Suprapubic skin (tissue), 4 donors: ENCODE data around the gene NOSTRIN. TPM values are rescaled to one million over a fixed set of nuclear protein-coding genes. Genes with fewer than 3 reads are reported as not detected.

ENCODE experiments used
- DNase-seq, 2 donors: peaks; one replicate each; pipeline ENCODE4 v3.0.0-alpha.2; 2019; ENCODE audit warnings: low spot score in 2 of 2
- H3K27ac ChIP-seq: fragments of 200-600 bp; sonication (generic); one replicate; pipeline ENCODE4 v1.5.1; 2019
- H3K27me3 ChIP-seq: fragments of 200-600 bp; sonication (generic); one replicate; pipeline ENCODE4 v1.5.1; 2019
- H3K36me3 ChIP-seq: fragments of 200-600 bp; sonication (generic); one replicate; pipeline ENCODE4 v1.5.1; 2019
- H3K4me1 ChIP-seq: fragments of 200-600 bp; sonication (generic); one replicate; pipeline ENCODE4 v1.5.1; 2019
- H3K4me3 ChIP-seq: fragments of 200-600 bp; sonication (generic); one replicate; pipeline ENCODE4 v1.5.1; 2019; ENCODE audit warnings: mild to moderate bottlenecking
- H3K9me3 ChIP-seq: fragments of 200-600 bp; sonication (generic); one replicate; pipeline ENCODE4 v1.5.1; 2019
- EP300 ChIP-seq: sonication (generic); formaldehyde crosslinking; IDR thresholded peaks from one replicate; pipeline ENCODE4 v1.6.1; 2017; ENCODE audit warnings: antibody characterized with exemption
- POLR2A ChIP-seq, 2 donors: fragments of 450-650 bp; IDR thresholded peaks; one replicate each; pipeline ENCODE4 v1.6.1; 2017; ENCODE audit warnings: antibody characterized with exemption in 2 of 2, mild to moderate bottlenecking in 2 of 2, moderate library complexity in 2 of 2
- POLR2AphosphoS5 ChIP-seq, 3 donors: sonication (generic); formaldehyde crosslinking; IDR thresholded peaks; one replicate each; pipeline ENCODE4 v1.6.1; 2017; ENCODE audit warnings: antibody characterized with exemption in 3 of 3
- WGBS: methylation state at CpG from one replicate; pipeline ENCODE4 v1.1.5; 2018; 5-methylcytosine and 5-hydroxymethylcytosine counted together
- total RNA-seq, 4 donors: library from RNA; depleted of rRNA; stranded (reverse); fragments of >200 nt; gene quantifications; one replicate each; pipeline ENCODE4 v1.1.0, GENCODE V29; 2016
- TF ChIP-seq, protein P1 (sequence below), 2 donors: fragments of 200-600 bp in 1 of 2; fragments of 450-650 bp in 1 of 2; sonication (generic) in 1 of 2; IDR thresholded peaks; one replicate each; pipeline ENCODE4 v1.5.1; 2016 to 2019; ENCODE audit warnings: antibody characterized with exemption in 2 of 2, mild to moderate bottlenecking in 1 of 2, moderate library complexity in 1 of 2

The NOSTRIN gene
- total RNA-seq, 4 donors from 2014 or later = 7.1 to 38.2 (median 9.0) TPM

DNA sequence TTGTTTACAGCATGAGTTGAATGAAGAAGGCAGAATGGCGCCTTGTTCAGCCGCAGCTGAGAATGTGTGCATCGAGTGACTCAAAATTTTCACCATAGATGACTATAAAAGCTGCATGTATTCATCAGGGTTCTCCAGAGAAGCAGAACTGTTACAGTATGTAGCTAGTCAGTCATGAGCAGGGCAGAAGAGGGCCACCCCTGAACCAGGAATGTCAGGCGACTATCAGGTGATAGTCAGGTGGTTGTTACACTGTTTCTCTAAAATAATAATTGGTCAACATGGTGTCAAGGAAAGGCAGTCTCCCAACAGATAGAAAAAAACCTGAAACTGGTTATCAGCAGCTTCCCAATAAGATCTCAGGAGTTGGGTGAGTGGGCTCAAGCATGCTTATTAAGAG lies 20.2 kb upstream of the NOSTRIN start:
- Histone ChIP-seq H3K27ac (no peak overlapping the region), H3K4me1 (peaks cover 3% of the 10 kb centered on the region), H3K4me3 (no peak overlapping the region), H3K9me3 (no peaks in the 10 kb centered on the region), H3K36me3 (no peaks in the 10 kb centered on the region), H3K27me3 (no peaks in the 10 kb centered on the region)
- no peak for DNase-seq
- WGBS = 89% methylated on average over 4 of the region's 4 CpGs
- TF ChIP-seq, protein P1, sequence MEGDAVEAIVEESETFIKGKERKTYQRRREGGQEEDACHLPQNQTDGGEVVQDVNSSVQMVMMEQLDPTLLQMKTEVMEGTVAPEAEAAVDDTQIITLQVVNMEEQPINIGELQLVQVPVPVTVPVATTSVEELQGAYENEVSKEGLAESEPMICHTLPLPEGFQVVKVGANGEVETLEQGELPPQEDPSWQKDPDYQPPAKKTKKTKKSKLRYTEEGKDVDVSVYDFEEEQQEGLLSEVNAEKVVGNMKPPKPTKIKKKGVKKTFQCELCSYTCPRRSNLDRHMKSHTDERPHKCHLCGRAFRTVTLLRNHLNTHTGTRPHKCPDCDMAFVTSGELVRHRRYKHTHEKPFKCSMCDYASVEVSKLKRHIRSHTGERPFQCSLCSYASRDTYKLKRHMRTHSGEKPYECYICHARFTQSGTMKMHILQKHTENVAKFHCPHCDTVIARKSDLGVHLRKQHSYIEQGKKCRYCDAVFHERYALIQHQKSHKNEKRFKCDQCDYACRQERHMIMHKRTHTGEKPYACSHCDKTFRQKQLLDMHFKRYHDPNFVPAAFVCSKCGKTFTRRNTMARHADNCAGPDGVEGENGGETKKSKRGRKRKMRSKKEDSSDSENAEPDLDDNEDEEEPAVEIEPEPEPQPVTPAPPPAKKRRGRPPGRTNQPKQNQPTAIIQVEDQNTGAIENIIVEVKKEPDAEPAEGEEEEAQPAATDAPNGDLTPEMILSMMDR (IDR thresholded peaks at IDR 0.05) = no peak
- TF ChIP-seq POLR2AphosphoS5 (IDR thresholded peaks at IDR 0.05) (no peak), EP300 (no peak), POLR2A (IDR thresholded peaks at IDR 0.05) (no peak)

DNA sequence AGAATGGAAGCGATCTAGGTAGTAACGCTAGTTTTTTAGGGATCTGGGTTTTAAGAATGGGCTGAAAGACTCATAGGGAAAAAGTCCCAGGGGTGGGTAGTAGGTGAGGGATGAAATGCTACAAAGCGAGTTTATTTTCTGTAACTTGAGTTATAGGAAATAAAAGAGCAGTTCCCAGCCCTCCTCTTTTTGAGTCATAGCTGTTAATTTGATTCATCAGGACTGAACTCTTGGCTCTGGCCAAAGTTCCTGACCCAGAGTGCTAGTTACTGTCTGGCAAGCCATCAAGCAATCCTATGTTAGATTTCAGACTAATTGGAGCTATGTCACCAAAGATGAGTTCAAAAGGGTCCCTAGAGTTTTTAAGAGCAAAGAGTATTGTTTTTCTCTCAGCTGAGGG lies 17.4 kb upstream of the NOSTRIN start:
- H3K36me3 ChIP-seq = no peaks in the 10 kb centered on the region
- H3K9me3 ChIP-seq = no peaks in the 10 kb centered on the region
- DNase-seq = no peak
- TF ChIP-seq POLR2A (IDR thresholded peaks at IDR 0.05) (no peak), POLR2AphosphoS5 (IDR thresholded peaks at IDR 0.05) (no peak), EP300 (no peak)
- TF ChIP-seq, protein P1 (IDR thresholded peaks at IDR 0.05) = no peak
- 70% methylated on average over 3 of the region's 3 CpGs for WGBS
- no peaks in the 10 kb centered on the region for H3K27me3 ChIP-seq
- no peak overlapping the region for H3K27ac ChIP-seq
- peaks cover 3% of the 10 kb centered on the region for H3K4me1 ChIP-seq
- no peak overlapping the region for H3K4me3 ChIP-seq

DNA sequence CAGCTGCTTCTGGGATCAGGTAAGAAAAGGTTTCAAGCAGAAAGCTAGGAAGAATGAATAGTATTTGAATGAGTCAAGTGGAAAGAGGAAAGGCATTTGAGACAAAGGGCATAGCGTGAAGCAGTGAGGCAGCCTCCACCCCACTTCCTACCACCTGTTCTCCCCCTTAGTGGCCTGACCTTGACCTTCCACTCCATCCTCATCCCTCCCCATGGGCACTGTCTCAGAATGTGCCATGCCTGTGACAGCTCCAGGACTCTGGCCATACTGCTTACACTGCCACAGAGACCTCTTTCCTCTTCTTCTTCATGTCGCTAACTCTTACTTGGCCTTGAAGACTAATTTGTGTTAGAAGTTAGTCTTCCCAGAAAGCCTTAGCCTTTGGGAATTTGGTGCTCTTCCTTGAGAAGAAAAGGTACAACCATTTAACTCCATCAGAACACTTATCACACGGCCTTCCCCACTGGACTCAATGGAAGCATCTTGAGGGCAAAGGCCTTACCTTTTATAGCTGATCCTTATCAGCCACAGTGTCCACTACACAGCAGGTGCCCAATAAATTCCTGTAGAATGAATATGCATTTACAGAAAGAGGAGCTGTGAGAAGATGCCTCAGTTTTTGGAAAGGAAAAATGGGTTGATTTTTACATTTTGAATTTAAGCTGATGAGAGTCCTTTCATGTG lies 15.2 kb upstream of the NOSTRIN start:
- 82% methylated on average over 3 of the region's 3 CpGs for WGBS
- Histone ChIP-seq H3K4me1 (no peaks in the 10 kb centered on the region), H3K9me3 (no peaks in the 10 kb centered on the region), H3K4me3 (no peak overlapping the region), H3K36me3 (no peaks in the 10 kb centered on the region), H3K27me3 (no peaks in the 10 kb centered on the region), H3K27ac (no peak overlapping the region)
- DNase-seq = no peak
- TF ChIP-seq POLR2AphosphoS5 (IDR thresholded peaks at IDR 0.05) (no peak), POLR2A (IDR thresholded peaks at IDR 0.05) (no peak), EP300 (no peak)
- TF ChIP-seq, protein P1 (IDR thresholded peaks at IDR 0.05) = no peak

DNA sequence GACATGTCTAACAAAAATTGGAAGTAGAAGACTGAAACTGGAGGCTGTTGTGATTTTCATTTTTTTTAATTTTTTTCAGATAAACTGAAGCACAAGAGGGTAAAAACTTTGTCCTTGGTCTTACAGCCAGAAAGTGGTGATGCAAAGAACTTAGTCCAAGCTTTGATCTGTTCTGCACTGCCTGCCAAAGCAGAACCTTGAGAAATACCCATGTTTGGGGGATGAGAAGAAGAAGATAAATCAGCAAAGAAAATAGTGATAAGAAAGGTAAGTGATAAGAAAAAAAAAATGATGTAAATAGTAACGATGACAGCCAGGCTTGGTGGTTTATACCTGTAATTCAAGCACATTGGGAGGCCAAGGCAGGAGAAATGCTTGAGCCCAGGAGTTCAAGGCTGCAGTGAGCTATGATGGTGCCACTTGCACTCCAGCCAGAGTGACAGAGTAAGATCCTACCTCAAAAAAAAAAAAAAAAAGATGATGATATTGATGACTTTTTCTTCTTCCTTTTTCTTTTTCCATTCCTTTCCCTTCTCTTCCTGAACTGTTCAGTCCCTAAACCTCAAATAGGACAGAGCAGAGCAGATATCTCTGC lies 14.6 kb upstream of the NOSTRIN start:
- TF ChIP-seq EP300 = no peak
- TF ChIP-seq, protein P1 (IDR thresholded peaks at IDR 0.05) = no peak
- no peak for TF ChIP-seq POLR2AphosphoS5 (IDR thresholded peaks at IDR 0.05)
- TF ChIP-seq POLR2A (IDR thresholded peaks at IDR 0.05) = no peak
- Histone ChIP-seq H3K27me3 (no peaks in the 10 kb centered on the region), H3K4me3 (no peak overlapping the region), H3K27ac (no peak overlapping the region), H3K36me3 (no peaks in the 10 kb centered on the region), H3K4me1 (no peaks in the 10 kb centered on the region), H3K9me3 (no peaks in the 10 kb centered on the region)
- 95% methylated on average over 1 of the region's 1 CpG for WGBS
- no peak for DNase-seq

DNA sequence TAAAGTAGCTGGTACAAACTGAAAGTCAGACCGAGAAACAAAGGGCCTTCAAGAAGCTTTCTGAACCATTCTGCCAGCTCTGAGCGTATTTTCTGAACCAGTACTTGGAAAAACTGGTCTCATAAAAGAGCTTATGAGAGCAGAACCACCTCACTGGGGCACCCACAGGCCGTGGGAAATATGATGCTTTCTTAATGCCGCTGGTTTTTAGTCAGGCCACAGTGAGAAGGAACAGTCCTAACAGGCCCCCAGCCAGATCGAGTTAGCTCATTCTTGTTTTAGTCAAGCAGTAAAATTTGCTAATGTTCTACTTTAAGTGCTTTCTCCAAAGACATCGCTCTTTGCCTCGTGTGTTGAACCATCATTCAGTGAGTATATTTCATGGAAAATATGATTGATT lies 12.7 kb upstream of the NOSTRIN start:
- 55% methylated on average over 7 of the region's 7 CpGs for WGBS
- Histone ChIP-seq H3K4me3 (no peak overlapping the region), H3K36me3 (no peaks in the 10 kb centered on the region), H3K9me3 (no peaks in the 10 kb centered on the region), H3K4me1 (no peaks in the 10 kb centered on the region), H3K27ac (no peak overlapping the region), H3K27me3 (no peaks in the 10 kb centered on the region)
- no peak for DNase-seq
- TF ChIP-seq POLR2AphosphoS5 (IDR thresholded peaks at IDR 0.05) = no peak
- no peak for TF ChIP-seq EP300
- TF ChIP-seq POLR2A (IDR thresholded peaks at IDR 0.05) = no peak
- TF ChIP-seq, protein P1 (IDR thresholded peaks at IDR 0.05) = no peak
